H9 (cell line): ENCODE data around the gene ACTL8. TPM values are rescaled to one million over a fixed set of nuclear protein-coding genes. Genes with fewer than 3 reads are reported as not detected.

Experiments
- DNase-seq: peaks from one replicate; pipeline ENCODE4 v3.0.0-alpha.2; 2017
- H2AFZ ChIP-seq: one replicate; pipeline ENCODE4 v1.6.1; 2013; ENCODE audit warnings: mild to moderate bottlenecking, low read length, control low read depth, moderate library complexity
- H2AK5ac ChIP-seq: 2 replicates; pipeline ENCODE4 v1.6.1; 2013; ENCODE audit warnings: low read length, control low read depth, mixed read lengths; ENCODE audit not compliant: insufficient read length
- H2BK120ac ChIP-seq: one replicate; pipeline ENCODE4 v1.6.1; 2013; ENCODE audit warnings: low read depth, mild to moderate bottlenecking, low read length, control low read depth, inconsistent platforms; ENCODE audit not compliant: poor library complexity, severe bottlenecking
- H2BK12ac ChIP-seq: 2 replicates; pipeline ENCODE4 v1.6.1; 2013; ENCODE audit warnings: low read length, control low read depth, mixed read lengths, low read depth; ENCODE audit not compliant: insufficient read length
- H2BK15ac ChIP-seq: 2 replicates; pipeline ENCODE4 v1.6.1; 2013; ENCODE audit warnings: low read depth, low read length, control low read depth
- H2BK20ac ChIP-seq: one replicate; pipeline ENCODE4 v1.6.1; 2013; ENCODE audit warnings: low read depth, mild to moderate bottlenecking, low read length, control low read depth, inconsistent platforms; ENCODE audit not compliant: poor library complexity, severe bottlenecking
- H2BK5ac ChIP-seq: 2 replicates; pipeline ENCODE4 v1.6.1; 2013; ENCODE audit warnings: low read length, control low read depth, mixed read lengths; ENCODE audit not compliant: insufficient read length
- H3K14ac ChIP-seq: 2 replicates; pipeline ENCODE4 v1.6.1; 2013; ENCODE audit warnings: low read length, control low read depth; ENCODE audit not compliant: insufficient read depth
- H3K18ac ChIP-seq: 2 replicates; pipeline ENCODE4 v1.6.1; 2013; ENCODE audit warnings: low read depth, mild to moderate bottlenecking, mixed read lengths, low read length, control low read depth; ENCODE audit not compliant: insufficient read length
- H3K23ac ChIP-seq: 2 replicates; pipeline ENCODE4 v1.6.1; 2013; ENCODE audit warnings: low read length, control low read depth, mixed read lengths, low read depth; ENCODE audit not compliant: insufficient read length
- H3K23me2 ChIP-seq: 2 replicates; pipeline ENCODE4 v1.6.1; 2013; ENCODE audit warnings: low read depth, mild to moderate bottlenecking, mixed read lengths, low read length, control low read depth; ENCODE audit not compliant: insufficient read length, poor library complexity, severe bottlenecking
- H3K27ac ChIP-seq: 2 replicates; pipeline ENCODE4 v1.5.1; 2013; ENCODE audit warnings: low read length, control low read depth, mixed read lengths, low read depth; ENCODE audit not compliant: insufficient read length
- H3K27me3 ChIP-seq: 2 replicates; pipeline ENCODE4 v1.6.1; 2013; ENCODE audit warnings: low read length, control low read depth, inconsistent platforms; ENCODE audit not compliant: insufficient read depth
- H3K4ac ChIP-seq: 2 replicates; pipeline ENCODE4 v1.6.1; 2013; ENCODE audit warnings: low read depth, mild to moderate bottlenecking, control low read depth, inconsistent platforms, low read length, moderate library complexity
- H3K4me1 ChIP-seq: 2 replicates; pipeline ENCODE4 v1.6.1; 2013; ENCODE audit warnings: low read length, control low read depth, inconsistent platforms; ENCODE audit not compliant: insufficient read depth
- H3K4me2 ChIP-seq: 2 replicates; pipeline ENCODE4 v1.6.1; 2013; ENCODE audit warnings: low read length, control low read depth, mixed read lengths; ENCODE audit not compliant: insufficient read length, insufficient read depth
- H3K56ac ChIP-seq: 2 replicates; pipeline ENCODE4 v1.6.1; 2013; ENCODE audit warnings: low read depth, mild to moderate bottlenecking, mixed read lengths, low read length, control low read depth; ENCODE audit not compliant: insufficient read length
- H3K79me1 ChIP-seq: 2 replicates; pipeline ENCODE4 v1.6.1; 2013; ENCODE audit warnings: low read depth, mild to moderate bottlenecking, moderate library complexity, low read length, control low read depth, inconsistent platforms; ENCODE audit not compliant: insufficient read depth, poor library complexity, severe bottlenecking
- H3K79me2 ChIP-seq: 2 replicates; pipeline ENCODE4 v1.6.1; 2013; ENCODE audit warnings: low read length, control low read depth, inconsistent platforms; ENCODE audit not compliant: insufficient read depth
- H3K9ac ChIP-seq: 2 replicates; pipeline ENCODE4 v1.6.1; 2013; ENCODE audit warnings: low read length, control low read depth, mixed read lengths; ENCODE audit not compliant: insufficient read length; ENCODE audit errors: extremely low read depth
- H3K9me3 ChIP-seq: one replicate; pipeline ENCODE4 v1.6.1; 2013; ENCODE audit warnings: low read depth, low read length, inconsistent platforms; ENCODE audit not compliant: control insufficient read depth
- H3T11ph ChIP-seq: one replicate; pipeline ENCODE4 v1.6.1; 2013; ENCODE audit warnings: mild to moderate bottlenecking, low read length, control low read depth, inconsistent platforms
- H4K20me1 ChIP-seq: one replicate; pipeline ENCODE4 v1.6.1; 2013; ENCODE audit not compliant: control insufficient read depth, insufficient read length, insufficient read depth
- H4K5ac ChIP-seq: 2 replicates; pipeline ENCODE4 v1.6.1; 2013; ENCODE audit warnings: low read depth, mild to moderate bottlenecking, mixed read lengths, low read length, control low read depth; ENCODE audit not compliant: insufficient read length
- H4K8ac ChIP-seq: replicated peaks from 2 replicates; pipeline ENCODE4 v1.6.1; 2013; ENCODE audit warnings: low read length, control low read depth, mixed read lengths, low read depth; ENCODE audit not compliant: insufficient read length
- H4K91ac ChIP-seq: 2 replicates; pipeline ENCODE4 v1.6.1; 2013; ENCODE audit warnings: low read depth, mild to moderate bottlenecking, moderate library complexity, mixed read lengths, low read length, control low read depth; ENCODE audit not compliant: insufficient read length
- H3K27ac Mint-ChIP-seq, 3 experiments: 2 replicates in 2 of 3; 3 replicates in 1 of 3; pipeline ENCODE4 v1.8.0; 2020 to 2021; ENCODE audit warnings: mixed read lengths in 3 of 3, mild to moderate bottlenecking in 1 of 3, moderate library complexity in 1 of 3
- H3K27me3 Mint-ChIP-seq: 2 replicates; pipeline ENCODE4 v1.8.0; 2021; ENCODE audit warnings: low read depth, mild to moderate bottlenecking, moderate library complexity, mixed read lengths
- H3K36me3 Mint-ChIP-seq, 3 experiments: 2 replicates in 2 of 3; 3 replicates in 1 of 3; pipeline ENCODE4 v1.8.0; 2020 to 2021; ENCODE audit warnings: low read depth in 3 of 3, mixed read lengths in 3 of 3; ENCODE audit not compliant: insufficient read depth in 1 of 3
- H3K4me1 Mint-ChIP-seq, 2 experiments: 2 replicates each; pipeline ENCODE4 v1.8.0; 2020; ENCODE audit warnings: mixed read lengths in 2 of 2
- H3K4me3 Mint-ChIP-seq, 2 experiments: 2 replicates in 1 of 2; 3 replicates in 1 of 2; pipeline ENCODE4 v1.8.0; 2020 to 2021; ENCODE audit warnings: mild to moderate bottlenecking in 2 of 2, mixed read lengths in 2 of 2, moderate library complexity in 1 of 2
- H3K9me3 Mint-ChIP-seq, 2 experiments: 2 replicates in 1 of 2; 3 replicates in 1 of 2; pipeline ENCODE4 v1.8.0; 2020; ENCODE audit warnings: mild to moderate bottlenecking in 2 of 2, mixed read lengths in 2 of 2, moderate library complexity in 1 of 2
- CTCF ChIP-seq: fragments of 200-600 bp; sonication (generic); conservative IDR thresholded peaks from 3 replicates; pipeline ENCODE4 v1.8.0; 2021; ENCODE audit warnings: antibody characterized with exemption, mild to moderate bottlenecking
- WGBS: extraction: QIAGEN DNeasy Blood & Tissue Kit; methylation state at CpG from one replicate; pipeline ENCODE4 v1.1.7; 2013; ENCODE audit warnings: missing lambda C conversion rate, low lambda C conversion rate, mixed read lengths; ENCODE audit not compliant: insufficient read length; ENCODE audit errors: extremely low coverage; 5-methylcytosine and 5-hydroxymethylcytosine counted together
- total RNA-seq: library from RNA; stranded (reverse); gene quantifications from 2 replicates; pipeline ENCODE4 v1.2.1, GENCODE V29; 2021

The ACTL8 gene
- total RNA-seq, 1 experiment from 2014 or later: not detected

GRCh38 chr1:17743925-17744324 is 11.2 kb upstream of the ACTL8 start:
- no peak for TF ChIP-seq CTCF
- Histone ChIP-seq H3K79me1 (no peaks in the 10 kb centered on the region), H2AFZ (no peak overlapping the region), H2BK5ac (no peak overlapping the region), H3K23ac (no peak overlapping the region), H3K14ac (no peak overlapping the region), H3K18ac (no peak overlapping the region), H3K27me3 (no peaks in the 10 kb centered on the region), H4K5ac (no peak overlapping the region), H3K9me3 (no peaks in the 10 kb centered on the region), H2BK20ac (no peak overlapping the region), H3K9ac (no peak overlapping the region), H3K79me2 (no peaks in the 10 kb centered on the region), H3K4ac (no peak overlapping the region), H3K56ac (no peak overlapping the region), H4K91ac (no peak overlapping the region), H2BK15ac (no peak overlapping the region), H3K27ac (no peak overlapping the region), H3T11ph (no peak overlapping the region), H4K8ac (no peak overlapping the region), H4K20me1 (no peaks in the 10 kb centered on the region), H3K23me2 (no peaks in the 10 kb centered on the region), H3K4me1 (no peaks in the 10 kb centered on the region), H2BK12ac (no peak overlapping the region), H2BK120ac (no peak overlapping the region), H2AK5ac (no peak overlapping the region), H3K4me2 (no peak overlapping the region)
- whole genome bisulfite sequencing: no CpG with 5 or more reads among the region's 3 CpGs
- H3K4me3 Mint-ChIP-seq: no peak overlapping the region
- peaks cover 6 to 23% of the 10 kb centered on the region in 2 experiments for H3K4me1 Mint-ChIP-seq
- H3K9me3 Mint-ChIP-seq: no peaks in the 10 kb centered on the region
- H3K27ac Mint-ChIP-seq: no peak overlapping the region
- no peak for DNase-seq
- no peaks in the 10 kb centered on the region for H3K36me3 Mint-ChIP-seq
- peaks cover 3% of the 10 kb centered on the region for H3K27me3 Mint-ChIP-seq
